Cardiac septum (tissue), 1 donor: ENCODE measurements around the gene MTFR1L. TPM values are rescaled to one million over a fixed set of nuclear protein-coding genes. Genes with fewer than 3 reads are reported as not detected.
A peak's percentile ranks its signal among the peaks of the same experiment; 100 is the strongest.

Experiments used
- DNase-seq: peaks from one replicate; pipeline ENCODE4 v3.0.0-alpha.2; 2020; ENCODE audit warnings: low spot score
- intact Hi-C: fragments of 100-400 bp; cut with DNase I; formaldehyde crosslinking; loops from one replicate; pipeline ENCODE4 v1.14.0; 2022
- total RNA-seq: library from RNA; stranded (reverse); fragmentation: NEBNext Ultra II Directional; extraction: Animal tissue kit (Norgen Biotek cat#: 25700); gene quantifications from one replicate; pipeline ENCODE4 v1.2.1, GENCODE V29; 2021
- donor health status: DM: no; HTN: no; CAD: no.

The MTFR1L gene
- total RNA-seq, 1 donor from 2014 or later, result 187 TPM

DNA sequence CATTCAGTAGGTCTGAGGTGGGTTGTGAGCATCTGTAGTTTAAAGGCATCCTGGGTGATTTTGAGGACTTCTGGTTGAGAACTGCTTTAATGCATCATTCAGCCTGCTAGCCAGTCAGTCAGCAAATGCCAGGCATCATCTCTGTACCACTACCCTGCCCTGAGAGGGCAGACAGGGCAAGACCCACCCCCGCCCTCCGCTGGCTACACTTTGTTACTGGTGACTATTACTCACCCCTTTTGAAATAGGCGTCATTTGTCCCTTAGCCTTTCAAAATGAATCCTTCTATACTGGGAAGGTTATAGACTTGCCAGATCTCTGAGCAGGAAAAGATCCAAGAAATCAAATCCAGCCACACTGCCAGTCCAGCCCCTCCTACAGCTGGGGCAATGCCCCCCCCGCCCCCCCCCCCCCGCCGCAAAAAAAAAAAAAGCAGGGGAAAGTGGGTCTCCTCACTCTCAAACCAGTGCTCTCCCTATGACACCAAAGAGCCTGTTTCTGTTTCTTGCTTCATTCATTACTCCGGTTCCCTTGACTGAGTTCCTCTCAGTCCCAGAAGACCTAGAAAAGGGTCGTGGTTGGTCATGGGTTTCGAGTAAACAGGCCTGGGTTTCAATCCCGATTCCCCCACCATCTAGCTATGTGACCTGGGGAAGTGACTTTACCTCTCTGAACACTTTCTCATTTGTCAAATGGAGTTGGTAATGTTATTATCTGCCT is 15.3 kb upstream of the MTFR1L start:
- intact Hi-C loops, result no loop called here
- DNase-seq, result no peak

DNA sequence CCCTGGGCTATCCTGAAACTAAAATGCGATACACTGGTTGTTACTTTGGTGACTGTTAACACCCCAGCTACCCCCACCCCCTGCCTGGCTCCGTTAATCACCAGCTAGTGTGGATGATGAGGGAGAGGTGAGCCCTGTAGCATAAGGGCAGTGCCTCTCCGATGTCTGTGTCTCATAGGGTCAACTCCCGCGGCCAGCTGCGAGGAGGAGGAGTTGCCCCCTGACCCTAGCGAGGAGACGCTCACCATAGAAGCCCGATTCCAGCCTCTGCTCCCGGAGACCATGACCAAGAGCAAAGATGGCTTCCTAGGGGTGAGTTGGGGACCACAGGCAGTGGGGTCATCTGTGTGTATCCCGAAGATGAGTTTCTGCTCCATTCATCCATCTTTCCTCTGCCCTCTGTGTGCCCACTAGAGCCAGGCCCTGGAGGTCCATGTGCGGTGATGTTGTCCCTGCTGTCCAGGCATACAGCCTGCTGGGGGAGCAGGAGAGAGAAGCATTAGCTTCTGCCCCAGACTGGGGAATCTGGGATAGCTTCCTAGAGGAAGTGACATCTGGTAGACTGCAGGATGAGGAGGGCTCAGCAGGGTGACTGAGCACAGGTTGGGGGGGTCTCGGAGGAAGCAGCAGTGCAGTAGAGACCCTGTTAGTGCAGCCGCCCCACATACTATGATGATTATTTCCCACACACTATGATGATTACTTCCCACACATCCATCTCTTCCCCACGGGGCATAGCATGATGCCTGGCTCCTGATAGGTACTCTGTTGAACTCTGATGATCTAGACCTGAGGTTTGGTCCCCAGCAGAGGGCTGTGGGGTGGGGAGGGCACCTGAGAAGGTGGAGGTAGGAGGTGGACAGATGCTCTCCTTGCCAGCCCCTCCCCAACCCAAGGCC is 14.5 kb upstream of the MTFR1L start:
- DNase-seq, result no peak
- intact Hi-C loops, result loop anchor here (5.0 kb wide), 1 partner anchor 303 kb away; no protein-coding TSS in a partner anchor

DNA sequence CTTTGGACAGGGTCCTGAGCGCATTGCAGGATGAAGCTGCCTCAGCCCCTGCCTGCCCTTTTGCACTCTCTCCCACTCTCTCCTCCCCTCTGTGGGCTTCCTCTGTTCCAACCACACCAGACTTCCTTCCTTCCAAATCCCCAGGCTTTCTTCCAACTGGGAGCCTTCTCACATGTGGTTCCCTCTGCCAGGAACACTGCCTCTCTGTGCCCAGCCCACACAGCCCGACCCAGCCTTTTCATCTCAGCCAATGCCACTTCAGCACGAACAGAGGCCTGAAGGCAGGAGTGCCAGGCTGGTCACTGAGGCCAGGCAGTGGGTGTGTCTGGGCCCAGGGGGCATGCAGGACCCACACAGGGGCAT is 13.9 kb upstream of the MTFR1L start:
- no peak for DNase-seq

GRCh38 chr1:25806418-25806817 is 13.3 kb upstream of the MTFR1L start:
- intact Hi-C loops, result loop anchor here (5.0 kb wide), 1 partner anchor 304 kb away; no protein-coding TSS in a partner anchor
- no peak for DNase-seq

More for the DNA sequence above, 13.9 kb upstream of the MTFR1L start:
- intact Hi-C loops, result loop anchor here (5.0 kb wide), 1 partner anchor 304 kb away; no protein-coding TSS in a partner anchor

DNA sequence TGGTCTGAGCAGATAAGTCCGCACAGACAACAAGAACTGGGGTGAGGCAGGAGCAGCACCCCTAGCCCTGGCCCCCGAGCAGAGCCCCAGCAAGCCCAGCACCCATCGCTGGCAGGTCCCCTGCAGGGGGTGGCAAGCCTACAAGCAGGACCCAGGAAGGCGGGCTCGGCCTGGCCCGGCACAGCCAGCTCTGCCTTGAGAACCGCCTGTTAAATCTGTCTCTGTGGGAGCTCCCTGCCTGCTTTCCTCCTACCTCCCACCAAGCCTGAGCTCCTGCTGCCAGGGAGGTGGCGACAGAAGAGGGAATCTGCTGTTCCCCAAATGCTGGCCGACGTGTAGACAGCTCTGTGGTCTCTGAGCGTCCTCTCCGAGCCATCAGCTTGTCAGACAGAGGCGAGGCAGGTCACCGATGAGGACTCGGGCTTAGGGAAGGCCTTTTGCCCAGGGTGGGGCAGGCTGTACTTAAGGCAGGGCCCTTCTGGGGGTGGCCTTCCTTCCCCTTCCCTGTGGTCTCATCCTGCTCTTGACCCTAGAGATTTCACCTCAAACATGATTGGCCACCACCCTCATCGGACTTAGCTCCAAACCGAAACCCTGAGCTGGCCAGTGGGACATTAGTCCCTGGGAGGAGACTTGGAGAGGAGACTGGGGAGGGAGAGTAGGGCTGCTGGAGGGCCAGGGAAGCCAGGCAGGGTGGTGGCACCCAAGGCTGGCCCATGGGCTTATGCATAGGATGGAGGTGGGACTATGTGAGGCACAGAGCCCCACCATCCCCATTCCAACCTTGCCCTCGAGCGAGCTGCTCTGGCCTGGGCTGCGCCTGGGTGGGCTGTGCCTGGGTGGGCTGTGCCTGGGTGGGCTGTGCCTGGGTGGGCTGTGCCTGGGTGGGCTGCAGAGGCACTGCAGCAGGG is 12.0 kb upstream of the MTFR1L start:
- intact Hi-C loops, result loop anchor here (5.0 kb wide), 1 partner anchor 305 kb away; no protein-coding TSS in a partner anchor

DNA sequence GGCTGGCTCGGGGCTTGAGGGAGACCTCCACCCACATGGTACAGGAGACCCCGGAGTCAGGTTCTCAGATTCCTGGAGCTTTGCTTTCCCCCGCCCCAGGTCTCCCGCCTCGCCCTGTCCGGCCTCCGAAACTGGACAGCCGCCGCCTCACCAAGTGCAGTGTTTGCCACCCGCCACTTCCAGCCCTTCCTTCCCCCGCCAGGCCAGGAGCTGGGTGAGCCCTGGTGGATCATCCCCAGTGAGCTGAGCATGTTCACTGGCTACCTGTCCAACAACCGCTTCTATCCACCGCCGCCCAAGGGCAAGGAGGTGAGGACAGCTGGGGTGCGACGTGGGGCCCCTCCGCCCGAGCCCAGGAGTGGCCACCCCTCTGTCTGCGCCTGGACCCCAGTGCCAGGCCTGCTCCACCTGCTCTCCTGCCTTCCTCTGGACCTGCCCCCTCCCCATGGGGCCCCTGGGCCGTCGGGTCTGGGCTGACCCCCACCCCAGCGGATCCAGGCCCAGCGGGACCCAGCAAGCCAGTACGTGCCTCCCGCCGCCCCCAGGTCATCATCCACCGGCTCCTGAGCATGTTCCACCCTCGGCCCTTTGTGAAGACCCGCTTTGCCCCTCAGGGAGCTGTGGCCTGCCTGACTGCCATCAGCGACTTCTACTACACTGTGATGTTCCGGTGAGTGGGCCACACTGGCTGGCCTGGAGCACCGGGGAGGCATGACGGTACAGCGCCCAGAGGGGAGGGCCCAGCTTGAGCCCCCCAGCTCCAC is 11.1 kb upstream of the MTFR1L start:
- no peak for DNase-seq
- intact Hi-C loops, result loop anchor here (5.0 kb wide), 1 partner anchor 306 kb away; no protein-coding TSS in a partner anchor

More for the DNA sequence above, 12.0 kb upstream of the MTFR1L start:
- no peak for DNase-seq

DNA sequence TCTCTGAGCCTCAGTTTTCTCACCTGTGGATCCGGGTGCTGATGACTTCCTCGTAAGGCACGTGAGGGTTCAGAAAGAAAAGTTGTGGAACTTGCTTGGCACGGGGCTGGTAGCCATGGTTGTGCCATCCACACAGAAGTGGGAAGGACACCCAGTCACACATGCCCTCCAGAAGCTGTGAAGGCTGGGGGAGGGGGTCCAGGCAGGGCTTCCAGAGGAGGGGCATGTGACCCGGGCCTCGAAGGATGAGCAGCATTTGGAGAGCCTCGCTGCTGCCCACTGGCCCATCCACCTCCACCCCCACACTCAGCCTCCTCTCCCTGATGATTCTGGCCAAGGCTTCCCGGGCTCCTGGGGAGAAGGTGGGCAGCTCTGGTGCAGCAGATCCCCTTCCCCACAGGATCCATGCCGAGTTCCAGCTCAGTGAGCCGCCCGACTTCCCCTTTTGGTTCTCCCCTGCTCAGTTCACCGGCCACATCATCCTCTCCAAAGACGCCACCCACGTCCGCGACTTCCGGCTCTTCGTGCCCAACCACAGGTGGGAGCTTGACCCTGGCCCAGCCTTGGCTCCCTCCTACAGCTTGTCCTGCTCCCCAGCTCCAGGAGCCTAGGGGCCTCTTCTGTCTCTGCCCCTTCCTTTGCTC is 10.3 kb upstream of the MTFR1L start:
- intact Hi-C loops, result loop anchor here (5.0 kb wide), 1 partner anchor 307 kb away; no protein-coding TSS in a partner anchor
- DNase-seq, result no peak

DNA sequence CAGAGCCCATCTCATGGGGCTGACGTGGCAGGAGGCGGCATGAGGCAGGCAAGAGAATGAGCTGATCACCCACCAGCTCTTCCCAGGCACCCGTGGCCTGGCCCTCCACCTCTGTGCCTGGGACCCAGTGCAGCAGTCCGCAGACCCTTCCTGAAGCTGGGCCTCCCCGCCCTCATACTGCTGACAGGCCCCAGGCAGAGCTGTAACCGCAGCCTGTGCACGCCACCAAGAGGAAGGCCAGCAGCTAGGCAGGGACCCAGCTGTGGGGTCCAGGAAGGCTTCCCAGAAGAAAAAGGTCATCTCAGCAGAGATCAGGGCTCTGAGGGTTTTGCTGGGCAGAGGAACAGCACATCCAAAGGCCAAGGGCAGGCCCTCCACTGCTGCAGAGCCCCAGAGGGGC is 9.8 kb upstream of the MTFR1L start:
- DNase-seq, result no peak

DNA sequence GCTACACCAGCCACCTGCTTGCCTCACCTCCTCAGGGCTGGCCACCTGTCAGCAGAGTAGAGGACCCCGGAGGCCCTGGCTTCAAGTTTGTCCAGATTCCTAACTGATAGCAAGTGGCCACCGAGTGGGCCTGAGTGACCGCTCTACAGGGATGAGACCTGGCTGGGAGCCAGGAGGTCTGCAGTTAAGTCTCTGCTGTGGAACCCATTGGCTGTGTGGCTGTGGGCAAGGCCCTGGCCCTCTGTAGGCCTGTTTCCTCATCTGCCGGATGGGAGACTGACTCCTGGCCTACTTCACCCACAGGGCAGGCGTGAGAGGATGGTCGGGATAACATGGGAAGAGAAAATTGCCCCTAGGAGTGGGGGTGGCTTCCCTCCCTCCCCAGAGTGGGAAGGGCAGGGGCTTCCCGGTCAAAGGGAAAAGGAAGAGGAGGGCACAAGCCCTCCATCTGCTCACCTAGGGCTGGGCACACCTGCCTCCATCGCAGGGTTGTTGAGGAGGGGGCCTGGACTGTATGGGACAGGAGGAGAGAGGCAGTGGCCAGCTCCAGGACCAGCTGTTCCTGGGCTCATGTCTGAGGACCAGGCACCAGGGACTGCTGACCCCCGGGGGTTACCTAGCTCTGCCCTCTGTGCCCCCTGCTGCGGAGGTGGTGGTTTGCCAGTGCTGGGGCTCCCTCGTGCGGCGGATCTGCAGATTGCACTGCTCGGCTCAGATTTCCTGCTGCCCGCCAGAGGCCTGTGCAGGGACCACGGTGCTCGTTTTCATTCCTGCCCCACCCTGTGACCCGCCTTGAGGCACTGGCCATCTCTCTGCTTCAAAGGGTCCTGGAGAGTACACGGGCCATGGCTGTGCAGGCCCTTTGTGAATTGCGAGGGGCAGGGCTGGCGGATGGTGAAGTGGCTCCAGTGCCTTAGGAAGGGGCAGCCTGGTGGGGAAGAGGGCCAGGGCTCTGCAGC is 9.1 kb upstream of the MTFR1L start:
- intact Hi-C loops, result no loop called here

More for the DNA sequence above, 9.8 kb upstream of the MTFR1L start:
- intact Hi-C loops, result loop anchor here (5.0 kb wide), 1 partner anchor 308 kb away; no protein-coding TSS in a partner anchor

DNA sequence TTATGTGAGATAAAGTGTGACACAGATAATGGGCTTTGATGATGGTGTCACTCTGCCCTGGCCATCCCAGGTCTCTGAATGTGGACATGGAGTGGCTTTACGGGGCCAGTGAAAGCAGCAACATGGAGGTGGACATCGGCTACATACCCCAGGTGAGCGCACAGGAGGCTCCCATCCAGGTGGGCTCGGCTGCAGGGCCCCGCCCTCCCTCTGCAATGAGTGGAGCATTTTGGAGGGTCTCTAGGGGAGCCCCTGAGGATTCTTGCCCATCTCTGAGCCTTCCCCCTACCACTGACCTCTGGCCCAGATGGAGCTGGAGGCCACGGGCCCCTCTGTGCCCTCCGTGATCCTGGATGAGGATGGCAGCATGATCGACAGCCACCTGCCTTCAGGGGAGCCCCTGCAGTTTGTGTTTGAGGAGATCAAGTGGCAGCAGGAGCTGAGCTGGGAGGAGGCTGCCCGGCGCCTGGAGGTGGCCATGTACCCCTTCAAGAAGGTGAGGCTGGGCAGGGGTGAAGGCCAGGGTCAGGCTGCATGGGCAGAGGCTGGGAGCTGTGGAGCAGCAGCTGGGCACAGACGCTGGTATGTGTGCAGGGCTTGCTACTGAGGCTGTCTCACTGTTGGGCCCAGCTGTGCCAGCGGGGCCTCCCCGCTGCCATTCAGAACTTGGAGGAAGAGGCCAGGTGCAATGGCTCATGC is 8.2 kb upstream of the MTFR1L start:
- DNase-seq, result no peak
- intact Hi-C loops, result no loop called here

More for the DNA sequence above, 9.1 kb upstream of the MTFR1L start:
- peak; percentile 90 for DNase-seq

DNA sequence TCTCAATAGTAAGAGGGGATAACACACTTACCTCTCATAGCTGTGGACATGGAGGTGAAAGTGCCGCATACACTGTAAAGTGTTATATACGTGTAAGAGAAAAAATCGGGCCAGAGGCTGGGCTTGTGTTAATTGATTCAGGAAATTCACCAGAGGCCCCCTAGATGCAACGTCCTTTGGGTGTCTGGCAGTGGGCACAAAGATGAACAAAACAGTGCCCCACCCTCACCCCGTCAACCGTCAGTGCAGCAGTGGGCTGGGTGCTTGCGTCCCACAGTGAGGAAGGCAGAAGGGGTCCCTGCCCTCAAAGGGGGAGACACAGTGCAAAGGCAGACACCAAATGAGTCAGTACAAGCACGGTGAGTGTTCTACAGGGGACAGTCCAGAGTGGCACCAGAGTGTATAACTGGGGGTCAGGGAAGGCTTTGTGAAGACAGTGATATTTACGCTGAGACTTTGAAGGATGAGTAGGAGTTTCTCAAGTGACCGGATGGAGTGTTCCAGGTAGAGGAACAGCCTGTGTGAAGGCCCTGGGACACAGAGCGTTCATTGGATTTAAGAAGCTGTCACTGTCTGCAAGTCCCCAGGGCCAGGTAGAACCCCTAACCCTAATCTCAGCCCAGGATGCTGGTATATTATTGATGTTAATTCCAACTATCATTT is 6.6 kb upstream of the MTFR1L start:
- intact Hi-C loops, result no loop called here
- DNase-seq, result no peak

DNA sequence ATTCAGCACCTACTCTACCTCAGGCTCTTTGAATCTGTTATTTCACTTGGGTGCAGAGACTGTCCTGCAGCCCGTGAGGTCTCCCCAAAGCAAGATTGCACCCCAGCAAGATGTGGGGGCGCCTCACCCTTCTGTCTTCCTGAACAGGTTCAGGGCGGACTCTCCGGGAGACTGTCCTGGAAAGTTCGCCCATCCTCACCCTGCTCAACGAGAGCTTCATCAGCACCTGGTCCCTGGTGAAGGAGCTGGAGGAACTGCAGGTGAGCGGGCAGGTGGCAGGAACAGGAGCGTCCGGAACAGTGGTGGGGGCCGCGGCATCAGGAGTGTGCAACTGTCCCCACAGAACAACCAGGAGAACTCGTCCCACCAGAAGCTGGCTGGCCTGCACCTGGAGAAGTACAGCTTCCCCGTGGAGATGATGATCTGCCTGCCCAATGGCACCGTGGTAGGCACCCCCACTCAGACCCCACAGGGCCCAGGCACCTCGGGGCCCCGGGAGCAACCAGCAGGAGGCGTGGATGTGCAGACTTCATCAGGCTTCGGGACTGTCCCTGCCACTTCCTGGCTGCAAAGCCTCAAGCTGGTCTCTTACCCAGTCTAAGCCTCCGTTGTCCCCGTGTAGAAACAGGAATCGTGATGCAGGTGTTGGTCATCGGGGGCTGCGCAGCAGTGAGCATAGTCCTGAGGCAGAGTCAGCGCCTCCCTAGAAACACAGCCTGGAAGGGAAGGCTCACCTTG is 5.9 kb upstream of the MTFR1L start:
- DNase-seq, result peak; percentile 56
- intact Hi-C loops, result no loop called here

DNA sequence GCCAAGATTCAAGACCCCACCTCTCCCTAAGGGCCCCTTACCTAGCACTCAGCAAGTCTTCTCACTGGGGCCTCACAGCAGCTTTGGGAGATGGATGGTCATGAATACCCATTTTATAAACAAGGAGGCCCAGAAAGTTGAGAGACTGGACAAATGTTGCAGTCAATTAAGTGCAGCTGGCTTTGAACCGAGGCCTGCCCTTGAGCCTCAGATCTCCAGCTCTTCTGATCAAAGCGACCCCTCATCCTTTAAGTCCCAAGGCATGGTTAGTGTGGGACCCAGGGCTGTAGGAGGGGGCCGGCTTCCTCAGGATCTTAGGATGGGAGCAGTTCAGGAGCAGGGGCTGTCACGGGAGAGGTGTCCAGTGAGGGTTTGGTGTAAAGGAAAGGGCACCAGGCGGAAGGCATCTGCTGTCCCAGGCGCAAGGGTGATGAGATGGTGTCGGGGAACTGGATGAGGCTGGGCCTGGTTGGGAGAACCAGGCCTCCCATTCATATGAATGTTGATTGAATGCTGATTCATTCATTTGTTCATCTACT is 5.1 kb upstream of the MTFR1L start:
- DNase-seq, result peak; percentile 58
- intact Hi-C loops, result loop anchor here (5.0 kb wide), 1 partner anchor 567 kb away; the partner anchor contains the start of gene RSRP1

DNA sequence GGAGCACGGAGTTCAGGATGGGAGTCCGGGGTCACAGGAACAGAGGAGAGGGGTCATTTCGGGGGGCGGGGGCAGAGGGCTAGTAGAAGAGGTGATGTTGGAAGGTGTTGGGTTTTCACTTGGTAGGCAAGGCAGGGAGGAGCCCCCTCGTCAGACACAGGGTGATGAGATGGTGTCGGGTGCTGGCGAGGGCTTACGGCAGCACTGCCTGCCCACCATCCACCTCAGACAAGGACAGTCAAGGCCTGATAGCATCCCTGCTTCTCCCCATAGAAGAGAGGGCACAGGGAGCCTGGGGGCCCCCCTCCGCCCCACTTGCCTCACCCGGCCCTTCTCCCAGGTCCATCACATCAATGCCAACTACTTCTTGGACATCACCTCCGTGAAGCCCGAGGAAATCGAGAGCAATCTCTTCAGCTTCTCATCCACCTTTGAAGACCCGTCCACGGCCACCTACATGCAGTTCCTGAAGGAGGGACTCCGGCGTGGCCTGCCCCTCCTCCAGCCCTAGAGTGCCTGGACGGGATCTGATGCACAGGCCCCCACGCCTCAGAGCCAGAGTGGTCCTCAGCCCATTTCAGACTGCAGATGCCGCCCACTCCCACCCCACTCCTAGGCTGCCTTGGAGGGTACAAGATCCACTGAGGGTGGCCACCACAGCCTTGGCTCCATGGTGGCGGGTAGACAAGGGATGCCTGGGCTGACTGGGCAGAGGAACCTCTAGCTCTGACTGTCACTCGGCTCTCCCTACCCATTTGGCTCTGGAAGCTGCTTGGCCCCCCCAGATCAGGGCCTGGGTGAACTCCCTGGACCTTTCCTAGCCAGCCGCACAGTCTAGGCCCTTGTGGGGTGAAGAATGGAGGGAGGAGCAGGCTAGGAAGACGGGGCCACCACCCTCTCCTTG is 4.3 kb upstream of the MTFR1L start:
- DNase-seq, result peak; percentile 41
- intact Hi-C loops, result loop anchor here (5.0 kb wide), 1 partner anchor 568 kb away; the partner anchor contains the start of gene RSRP1
